SK-N-SH (cell line): ENCODE results near the gene SLC28A3.

ENCODE experiments used
- EP300 ChIP-seq, 2 experiments: IDR thresholded peaks; 2 replicates each; pipeline versions ENCODE4 v1.4.0 to v1.6.1; 2012; ENCODE audit warnings: borderline replicate concordance in 1 of 2, low read depth in 1 of 2, low read length in 1 of 2
- FOXM1 ChIP-seq: IDR thresholded peaks from 2 replicates; pipeline ENCODE4 v1.4.0; 2012; ENCODE audit warnings: low read depth, mild to moderate bottlenecking
- MXI1 ChIP-seq: IDR thresholded peaks from 2 replicates; pipeline ENCODE4 v1.6.1; 2012; ENCODE audit warnings: mild to moderate bottlenecking, low read depth, low read length, improper control_type of control experiment
- NRF1 ChIP-seq: IDR thresholded peaks from 2 replicates; pipeline ENCODE4 v1.6.1; 2012; ENCODE audit warnings: low read depth, mild to moderate bottlenecking, low read length
- RAD21 ChIP-seq: IDR thresholded peaks from 2 replicates; pipeline ENCODE4 v1.6.1; 2012; ENCODE audit warnings: mild to moderate bottlenecking, low read length
- SIN3A ChIP-seq: IDR thresholded peaks from 2 replicates; pipeline ENCODE4 v1.6.1; 2012; ENCODE audit warnings: low read depth, mild to moderate bottlenecking, low read length, moderate library complexity, borderline replicate concordance
- YY1 ChIP-seq: IDR thresholded peaks from 2 replicates; pipeline ENCODE4 v1.4.0; 2012; ENCODE audit warnings: low read depth, mild to moderate bottlenecking
- TF ChIP-seq, protein P1 (sequence below): fragments of 150-350 bp; IDR thresholded peaks from 2 replicates; pipeline ENCODE4 v1.6.1; 2017; ENCODE audit warnings: antibody characterized with exemption, low read length, low read depth, borderline replicate concordance
- TF ChIP-seq, protein P2 (sequence below): IDR thresholded peaks from 2 replicates; pipeline ENCODE4; 2012
- TF ChIP-seq, protein P3 (sequence below): fragments of 200-600 bp; sonication (generic); IDR thresholded peaks from 2 replicates; pipeline ENCODE4 v1.6.1; 2017; ENCODE audit warnings: antibody characterized with exemption, mild to moderate bottlenecking, moderate library complexity
- TF ChIP-seq, protein P4 (sequence below): IDR thresholded peaks from 2 replicates; pipeline ENCODE4 v1.6.1; 2012; ENCODE audit warnings: mild to moderate bottlenecking, low read depth, low read length, moderate library complexity

DNA sequence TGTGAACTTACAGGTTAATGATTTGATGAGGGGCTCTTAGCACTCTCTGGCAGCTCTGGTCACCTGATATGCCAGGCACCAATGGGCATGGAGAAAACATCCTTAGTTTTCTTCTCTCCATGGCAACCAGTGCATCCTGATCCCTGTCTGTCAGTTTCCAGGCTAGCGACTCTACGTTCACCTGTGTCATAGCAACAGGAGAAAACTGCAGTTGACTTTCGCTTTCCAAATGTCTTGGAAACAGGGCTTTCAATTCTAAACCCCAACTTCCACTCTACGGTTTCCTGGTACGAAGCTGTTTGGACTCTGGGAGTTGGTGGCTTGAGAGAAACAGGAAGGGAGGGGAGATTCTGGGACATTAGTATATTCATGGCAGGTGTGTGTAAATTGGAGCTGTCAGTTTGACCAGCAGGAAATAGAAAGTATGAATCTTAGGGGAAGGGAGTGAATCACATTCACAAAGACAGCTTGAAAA lies 74.4 kb downstream of the SLC28A3 start:
- TF ChIP-seq, protein P1, sequence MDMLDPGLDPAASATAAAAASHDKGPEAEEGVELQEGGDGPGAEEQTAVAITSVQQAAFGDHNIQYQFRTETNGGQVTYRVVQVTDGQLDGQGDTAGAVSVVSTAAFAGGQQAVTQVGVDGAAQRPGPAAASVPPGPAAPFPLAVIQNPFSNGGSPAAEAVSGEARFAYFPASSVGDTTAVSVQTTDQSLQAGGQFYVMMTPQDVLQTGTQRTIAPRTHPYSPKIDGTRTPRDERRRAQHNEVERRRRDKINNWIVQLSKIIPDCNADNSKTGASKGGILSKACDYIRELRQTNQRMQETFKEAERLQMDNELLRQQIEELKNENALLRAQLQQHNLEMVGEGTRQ: no peak
- TF ChIP-seq, protein P2, sequence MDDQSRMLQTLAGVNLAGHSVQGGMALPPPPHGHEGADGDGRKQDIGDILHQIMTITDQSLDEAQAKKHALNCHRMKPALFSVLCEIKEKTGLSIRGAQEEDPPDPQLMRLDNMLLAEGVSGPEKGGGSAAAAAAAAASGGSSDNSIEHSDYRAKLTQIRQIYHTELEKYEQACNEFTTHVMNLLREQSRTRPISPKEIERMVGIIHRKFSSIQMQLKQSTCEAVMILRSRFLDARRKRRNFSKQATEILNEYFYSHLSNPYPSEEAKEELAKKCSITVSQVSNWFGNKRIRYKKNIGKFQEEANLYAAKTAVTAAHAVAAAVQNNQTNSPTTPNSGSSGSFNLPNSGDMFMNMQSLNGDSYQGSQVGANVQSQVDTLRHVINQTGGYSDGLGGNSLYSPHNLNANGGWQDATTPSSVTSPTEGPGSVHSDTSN: no peak
- TF ChIP-seq, protein P3, sequence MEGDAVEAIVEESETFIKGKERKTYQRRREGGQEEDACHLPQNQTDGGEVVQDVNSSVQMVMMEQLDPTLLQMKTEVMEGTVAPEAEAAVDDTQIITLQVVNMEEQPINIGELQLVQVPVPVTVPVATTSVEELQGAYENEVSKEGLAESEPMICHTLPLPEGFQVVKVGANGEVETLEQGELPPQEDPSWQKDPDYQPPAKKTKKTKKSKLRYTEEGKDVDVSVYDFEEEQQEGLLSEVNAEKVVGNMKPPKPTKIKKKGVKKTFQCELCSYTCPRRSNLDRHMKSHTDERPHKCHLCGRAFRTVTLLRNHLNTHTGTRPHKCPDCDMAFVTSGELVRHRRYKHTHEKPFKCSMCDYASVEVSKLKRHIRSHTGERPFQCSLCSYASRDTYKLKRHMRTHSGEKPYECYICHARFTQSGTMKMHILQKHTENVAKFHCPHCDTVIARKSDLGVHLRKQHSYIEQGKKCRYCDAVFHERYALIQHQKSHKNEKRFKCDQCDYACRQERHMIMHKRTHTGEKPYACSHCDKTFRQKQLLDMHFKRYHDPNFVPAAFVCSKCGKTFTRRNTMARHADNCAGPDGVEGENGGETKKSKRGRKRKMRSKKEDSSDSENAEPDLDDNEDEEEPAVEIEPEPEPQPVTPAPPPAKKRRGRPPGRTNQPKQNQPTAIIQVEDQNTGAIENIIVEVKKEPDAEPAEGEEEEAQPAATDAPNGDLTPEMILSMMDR: no peak
- TF ChIP-seq SIN3A: no peak
- no peak for TF ChIP-seq FOXM1
- no peak for TF ChIP-seq RAD21
- TF ChIP-seq MXI1: no peak
- TF ChIP-seq EP300 (IDR thresholded peaks at IDR 0.05; ENCODE audit: borderline replicate concordance in 1 of 2, low read depth in 1 of 2, low read length in 1 of 2): no peak
- TF ChIP-seq YY1: no peak
- TF ChIP-seq NRF1: no peak
- TF ChIP-seq, protein P4, sequence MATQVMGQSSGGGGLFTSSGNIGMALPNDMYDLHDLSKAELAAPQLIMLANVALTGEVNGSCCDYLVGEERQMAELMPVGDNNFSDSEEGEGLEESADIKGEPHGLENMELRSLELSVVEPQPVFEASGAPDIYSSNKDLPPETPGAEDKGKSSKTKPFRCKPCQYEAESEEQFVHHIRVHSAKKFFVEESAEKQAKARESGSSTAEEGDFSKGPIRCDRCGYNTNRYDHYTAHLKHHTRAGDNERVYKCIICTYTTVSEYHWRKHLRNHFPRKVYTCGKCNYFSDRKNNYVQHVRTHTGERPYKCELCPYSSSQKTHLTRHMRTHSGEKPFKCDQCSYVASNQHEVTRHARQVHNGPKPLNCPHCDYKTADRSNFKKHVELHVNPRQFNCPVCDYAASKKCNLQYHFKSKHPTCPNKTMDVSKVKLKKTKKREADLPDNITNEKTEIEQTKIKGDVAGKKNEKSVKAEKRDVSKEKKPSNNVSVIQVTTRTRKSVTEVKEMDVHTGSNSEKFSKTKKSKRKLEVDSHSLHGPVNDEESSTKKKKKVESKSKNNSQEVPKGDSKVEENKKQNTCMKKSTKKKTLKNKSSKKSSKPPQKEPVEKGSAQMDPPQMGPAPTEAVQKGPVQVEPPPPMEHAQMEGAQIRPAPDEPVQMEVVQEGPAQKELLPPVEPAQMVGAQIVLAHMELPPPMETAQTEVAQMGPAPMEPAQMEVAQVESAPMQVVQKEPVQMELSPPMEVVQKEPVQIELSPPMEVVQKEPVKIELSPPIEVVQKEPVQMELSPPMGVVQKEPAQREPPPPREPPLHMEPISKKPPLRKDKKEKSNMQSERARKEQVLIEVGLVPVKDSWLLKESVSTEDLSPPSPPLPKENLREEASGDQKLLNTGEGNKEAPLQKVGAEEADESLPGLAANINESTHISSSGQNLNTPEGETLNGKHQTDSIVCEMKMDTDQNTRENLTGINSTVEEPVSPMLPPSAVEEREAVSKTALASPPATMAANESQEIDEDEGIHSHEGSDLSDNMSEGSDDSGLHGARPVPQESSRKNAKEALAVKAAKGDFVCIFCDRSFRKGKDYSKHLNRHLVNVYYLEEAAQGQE: no peak
